Ascending aorta (tissue), 2 donors: ENCODE results near the gene SRBD1. TPM values are rescaled to one million over a fixed set of nuclear protein-coding genes. Genes with fewer than 3 reads are reported as not detected.
"Not testable (repeated sequence)": the region's sequence is repeated elsewhere in the genome, so short reads cannot be mapped to it uniquely, and the experiment has no call there.

Experiments used
- DNase-seq, 2 donors: peaks; one replicate each; pipeline ENCODE4 v3.0.0-alpha.2; 2019; ENCODE audit warnings: low spot score in 2 of 2
- H3K27ac ChIP-seq, 2 donors: fragments of 200-600 bp; sonication (generic); one replicate each; pipeline ENCODE4 v1.5.1; 2016 to 2017; ENCODE audit warnings: mild to moderate bottlenecking in 1 of 2
- H3K27me3 ChIP-seq: fragments of 200-600 bp; sonication (generic); one replicate; pipeline ENCODE4 v1.5.1; 2017
- H3K36me3 ChIP-seq, 2 donors: fragments of 200-600 bp; sonication (generic); one replicate each; pipeline ENCODE4 v1.5.1; 2016
- H3K4me1 ChIP-seq, 2 donors: fragments of 200-600 bp; sonication (generic); one replicate each; pipeline ENCODE4 v1.5.1; 2016 to 2017; ENCODE audit warnings: mild to moderate bottlenecking in 1 of 2
- H3K4me3 ChIP-seq, 2 donors: fragments of 200-600 bp; sonication (generic); one replicate each; pipeline ENCODE4 v1.5.1; 2016 to 2017; ENCODE audit warnings: mild to moderate bottlenecking in 1 of 2
- H3K9me3 ChIP-seq, 2 donors: fragments of 200-600 bp; sonication (generic); one replicate each; pipeline ENCODE4 v1.5.1; 2016
- intact Hi-C: fragments of 100-400 bp; cut with DNase I; formaldehyde crosslinking; loops from one replicate; pipeline ENCODE4 v1.15.1; 2023
- total RNA-seq: library from RNA; depleted of rRNA; stranded (reverse); fragments of >200 nt; gene quantifications from one replicate; pipeline ENCODE4 v1.1.0, GENCODE V29; 2016
- TF ChIP-seq, protein P1 (sequence below), 3 experiments: fragments of 200-600 bp in 2 of 3; fragments of 450-650 bp in 1 of 3; sonication (generic) in 2 of 3; IDR thresholded peaks; one replicate each; pipeline ENCODE4 v1.5.1; 2016 to 2019; ENCODE audit warnings: antibody characterized with exemption in 3 of 3, mild to moderate bottlenecking in 1 of 3, moderate library complexity in 1 of 3

The SRBD1 gene
- total RNA-seq, 1 donor from 2014 or later, result 7.6 TPM

GRCh38 chr2:45435316-45435715 is 175.8 kb downstream of the SRBD1 start:
- intact Hi-C loops, result no loop called here
- TF ChIP-seq, protein P1, sequence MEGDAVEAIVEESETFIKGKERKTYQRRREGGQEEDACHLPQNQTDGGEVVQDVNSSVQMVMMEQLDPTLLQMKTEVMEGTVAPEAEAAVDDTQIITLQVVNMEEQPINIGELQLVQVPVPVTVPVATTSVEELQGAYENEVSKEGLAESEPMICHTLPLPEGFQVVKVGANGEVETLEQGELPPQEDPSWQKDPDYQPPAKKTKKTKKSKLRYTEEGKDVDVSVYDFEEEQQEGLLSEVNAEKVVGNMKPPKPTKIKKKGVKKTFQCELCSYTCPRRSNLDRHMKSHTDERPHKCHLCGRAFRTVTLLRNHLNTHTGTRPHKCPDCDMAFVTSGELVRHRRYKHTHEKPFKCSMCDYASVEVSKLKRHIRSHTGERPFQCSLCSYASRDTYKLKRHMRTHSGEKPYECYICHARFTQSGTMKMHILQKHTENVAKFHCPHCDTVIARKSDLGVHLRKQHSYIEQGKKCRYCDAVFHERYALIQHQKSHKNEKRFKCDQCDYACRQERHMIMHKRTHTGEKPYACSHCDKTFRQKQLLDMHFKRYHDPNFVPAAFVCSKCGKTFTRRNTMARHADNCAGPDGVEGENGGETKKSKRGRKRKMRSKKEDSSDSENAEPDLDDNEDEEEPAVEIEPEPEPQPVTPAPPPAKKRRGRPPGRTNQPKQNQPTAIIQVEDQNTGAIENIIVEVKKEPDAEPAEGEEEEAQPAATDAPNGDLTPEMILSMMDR (IDR thresholded peaks at IDR 0.05), result no peak
- DNase-seq, result no peak

DNA sequence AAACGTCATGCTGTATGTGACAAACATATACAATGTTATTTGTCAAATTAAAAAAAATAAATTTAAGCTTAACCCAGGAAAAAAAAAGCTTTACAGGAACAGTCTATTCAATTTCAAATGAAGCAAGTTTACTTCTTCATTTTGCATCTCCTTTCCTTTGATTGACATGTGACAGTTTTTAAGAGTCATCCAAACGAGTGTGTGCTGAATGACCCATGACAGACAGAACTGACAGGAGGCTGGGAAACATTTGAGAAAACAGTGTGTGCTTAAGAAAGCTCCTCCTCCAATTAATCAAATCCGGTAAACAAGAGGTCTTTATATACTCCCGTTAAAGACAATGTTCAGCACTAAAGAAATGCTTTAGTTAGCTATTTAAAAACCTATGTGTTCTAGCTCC is 177.7 kb downstream of the SRBD1 start:
- Histone ChIP-seq H3K4me3 (no peak overlapping the region), H3K4me1 (peaks cover 0 to 11% of the 10 kb centered on the region in 2 donors), H3K9me3 (no peaks in the 10 kb centered on the region), H3K27ac (no peak overlapping the region), H3K36me3 (no peaks in the 10 kb centered on the region), H3K27me3 (no peaks in the 10 kb centered on the region)
- DNase-seq, result no peak
- TF ChIP-seq, protein P1 (IDR thresholded peaks at IDR 0.05), result no peak
- intact Hi-C loops, result loop anchor here (5.0 kb wide), 2 partner anchors 39 to 426 kb away; partner anchors contain the start of gene SIX2

More at GRCh38 chr2:45435316-45435715, 175.8 kb downstream of the SRBD1 start:
- no peaks in the 10 kb centered on the region for H3K27me3 ChIP-seq
- peaks cover 0 to 11% of the 10 kb centered on the region in 2 donors for H3K4me1 ChIP-seq
- no peak overlapping the region for H3K27ac ChIP-seq
- no peaks in the 10 kb centered on the region for H3K36me3 ChIP-seq
- H3K9me3 ChIP-seq, result no peaks in the 10 kb centered on the region
- no peak overlapping the region for H3K4me3 ChIP-seq

DNA sequence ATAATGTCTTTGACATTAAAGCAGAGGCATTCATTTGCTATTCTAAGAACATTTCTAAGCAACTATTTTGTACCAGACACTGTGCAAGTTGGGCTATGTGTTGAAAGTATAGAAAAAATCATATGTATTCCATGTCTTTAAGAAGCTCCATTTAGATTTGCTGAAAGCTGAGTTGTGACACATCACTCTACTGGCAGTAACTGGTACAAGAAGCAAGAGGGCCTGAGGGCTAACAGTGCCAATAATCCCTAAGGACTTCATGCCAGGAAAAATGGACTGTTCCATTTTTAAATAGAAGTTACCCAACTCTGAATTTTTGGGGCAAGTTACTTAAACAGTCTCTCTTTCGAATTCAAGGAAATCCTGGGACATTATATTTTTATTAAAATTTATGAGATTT is 178.7 kb downstream of the SRBD1 start:
- H3K27me3 ChIP-seq, result no peaks in the 10 kb centered on the region
- H3K36me3 ChIP-seq, result no peaks in the 10 kb centered on the region
- no peak overlapping the region for H3K4me3 ChIP-seq
- H3K27ac ChIP-seq, result peak overlapping the region; percentile 13 to 19
- no peaks in the 10 kb centered on the region for H3K9me3 ChIP-seq
- intact Hi-C loops, result loop anchor here (1.0 to 5.0 kb wide), 3 partner anchors 40 to 425 kb away; partner anchors contain the start of gene SIX2
- TF ChIP-seq, protein P1 (IDR thresholded peaks at IDR 0.05), result peak in 1 of 3 experiments; percentile 29
- peak in 1 of 2 donors; percentile 72 for DNase-seq
- peaks cover 0 to 11% of the 10 kb centered on the region in 2 donors for H3K4me1 ChIP-seq

- H3K4me3 ChIP-seq, H3K4me1 ChIP-seq, intact Hi-C loops, H3K27ac ChIP-seq, H3K36me3 ChIP-seq, H3K9me3 ChIP-seq, DNase-seq, H3K27me3 ChIP-seq: not testable (repeated sequence)
These were observed 185.0 kb downstream of the SRBD1 start for GRCh38 chr2:45426025-45426424.

DNA sequence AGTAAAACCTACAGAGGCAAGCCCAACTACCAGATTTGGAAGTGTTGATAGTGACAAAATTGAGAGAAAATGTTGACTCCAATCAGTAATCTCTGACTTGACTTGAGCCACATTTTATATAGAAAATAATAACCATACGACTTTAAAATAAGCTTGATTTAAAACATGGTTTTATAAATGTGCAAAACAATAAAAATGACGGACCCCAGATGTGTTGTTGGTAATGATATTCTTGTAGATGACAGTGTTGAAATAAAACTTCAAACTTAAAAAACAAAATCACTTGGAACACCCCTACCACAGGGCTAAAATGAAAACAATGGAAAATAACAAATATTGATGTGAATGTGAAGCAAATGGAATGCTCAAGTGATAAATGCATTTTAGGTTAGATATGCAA is 188.1 kb downstream of the SRBD1 start:
- intact Hi-C loops, result no loop called here
- no peak overlapping the region for H3K27ac ChIP-seq
- H3K9me3 ChIP-seq, result no peaks in the 10 kb centered on the region
- TF ChIP-seq, protein P1 (IDR thresholded peaks at IDR 0.05), result no peak
- no peaks in the 10 kb centered on the region for H3K4me1 ChIP-seq
- no peaks in the 10 kb centered on the region for H3K27me3 ChIP-seq
- peaks cover 3 to 4% of the 10 kb centered on the region in 2 donors for H3K36me3 ChIP-seq
- no peak for DNase-seq
- no peak overlapping the region for H3K4me3 ChIP-seq

- Histone ChIP-seq H3K9me3 (no peaks in the 10 kb centered on the region), H3K4me3 (no peak overlapping the region), H3K36me3 (peaks cover 6 to 7% of the 10 kb centered on the region in 2 donors), H3K4me1 (no peaks in the 10 kb centered on the region), H3K27me3 (no peaks in the 10 kb centered on the region), H3K27ac (no peak overlapping the region)
- DNase-seq, result no peak
- TF ChIP-seq, protein P1 (IDR thresholded peaks at IDR 0.05), result no peak
- intact Hi-C loops, result no loop called here
These were observed 192.5 kb downstream of the SRBD1 start for GRCh38 chr2:45418532-45418931.
